ENCODE results near the gene ZNF555.

ZNF555 gene

GRCh38 chr19:2837430-2837829, 3.8 kb upstream of the ZNF555 start:
- H3K4me3 ChIP-seq (ENCODE audit: low read depth in 1 of 2, low read length in 2 of 2), result no peak overlapping the region
- TF ChIP-seq, protein P1, sequence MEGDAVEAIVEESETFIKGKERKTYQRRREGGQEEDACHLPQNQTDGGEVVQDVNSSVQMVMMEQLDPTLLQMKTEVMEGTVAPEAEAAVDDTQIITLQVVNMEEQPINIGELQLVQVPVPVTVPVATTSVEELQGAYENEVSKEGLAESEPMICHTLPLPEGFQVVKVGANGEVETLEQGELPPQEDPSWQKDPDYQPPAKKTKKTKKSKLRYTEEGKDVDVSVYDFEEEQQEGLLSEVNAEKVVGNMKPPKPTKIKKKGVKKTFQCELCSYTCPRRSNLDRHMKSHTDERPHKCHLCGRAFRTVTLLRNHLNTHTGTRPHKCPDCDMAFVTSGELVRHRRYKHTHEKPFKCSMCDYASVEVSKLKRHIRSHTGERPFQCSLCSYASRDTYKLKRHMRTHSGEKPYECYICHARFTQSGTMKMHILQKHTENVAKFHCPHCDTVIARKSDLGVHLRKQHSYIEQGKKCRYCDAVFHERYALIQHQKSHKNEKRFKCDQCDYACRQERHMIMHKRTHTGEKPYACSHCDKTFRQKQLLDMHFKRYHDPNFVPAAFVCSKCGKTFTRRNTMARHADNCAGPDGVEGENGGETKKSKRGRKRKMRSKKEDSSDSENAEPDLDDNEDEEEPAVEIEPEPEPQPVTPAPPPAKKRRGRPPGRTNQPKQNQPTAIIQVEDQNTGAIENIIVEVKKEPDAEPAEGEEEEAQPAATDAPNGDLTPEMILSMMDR (IDR thresholded peaks at IDR 0.05; ENCODE audit: borderline replicate concordance, extremely low read depth, low read length, poor library complexity, severe bottlenecking), result no peak
- TF ChIP-seq EZH2 (IDR thresholded peaks at IDR 0.05; ENCODE audit: borderline replicate concordance, low read depth, low read length, severe bottlenecking), result no peak
- no peak overlapping the region for H3K27ac ChIP-seq (ENCODE audit: low read length)
- DNase-seq (no peak), ATAC-seq (ENCODE audit: insufficient read depth, low read depth) (no peak)
- peaks cover 7% of the 10 kb centered on the region for H4K20me1 ChIP-seq (ENCODE audit: insufficient read depth, low read length)
- peaks cover 9% of the 10 kb centered on the region for H3K79me2 ChIP-seq (ENCODE audit: insufficient read depth, low read length)
- peaks cover 15% of the 10 kb centered on the region for H3K4me1 ChIP-seq (ENCODE audit: insufficient read depth, low read length)
- H3K4me2 ChIP-seq (ENCODE audit: insufficient read depth, low read length), result no peak overlapping the region
- H2AFZ ChIP-seq (ENCODE audit: low read depth, low read length), result no peak overlapping the region
- H3K36me3 ChIP-seq (ENCODE audit: insufficient read depth, low read length), result peaks cover 26% of the 10 kb centered on the region
- H3K9me3 ChIP-seq (ENCODE audit: insufficient read depth, low read length, severe bottlenecking), result peaks cover 41% of the 10 kb centered on the region
- no peaks in the 10 kb centered on the region for H3K27me3 ChIP-seq (ENCODE audit: insufficient read depth, low read length, poor library complexity)
- H3K9ac ChIP-seq (ENCODE audit: low read depth, low read length), result no peak overlapping the region

GRCh38 chr19:2841855-2842574, 740 bp downstream of the ZNF555 start:
- Histone ChIP-seq H3K36me3 (ENCODE audit: insufficient read depth, low read length) (peaks cover 12% of the 10 kb centered on the region), H3K4me1 (ENCODE audit: insufficient read depth, low read length) (peaks cover 29% of the 10 kb centered on the region), H3K4me3 (ENCODE audit: low read depth in 1 of 2, low read length in 2 of 2) (peak overlapping the region; percentile 86 to 100), H3K4me2 (ENCODE audit: insufficient read depth, low read length) (peak overlapping the region; percentile 96), H3K9me3 (ENCODE audit: insufficient read depth, low read length, severe bottlenecking) (no peaks in the 10 kb centered on the region), H3K79me2 (ENCODE audit: insufficient read depth, low read length) (peaks cover 54% of the 10 kb centered on the region), H3K27me3 (ENCODE audit: insufficient read depth, low read length, poor library complexity) (no peaks in the 10 kb centered on the region), H2AFZ (ENCODE audit: low read depth, low read length) (peak overlapping the region; percentile 92), H3K9ac (ENCODE audit: low read depth, low read length) (peak overlapping the region; percentile 100), H4K20me1 (ENCODE audit: insufficient read depth, low read length) (peaks cover 15% of the 10 kb centered on the region), H3K27ac (ENCODE audit: low read length) (peak overlapping the region; percentile 78)
- DNase-seq, result no peak
- no peak for ATAC-seq (ENCODE audit: insufficient read depth, low read depth)
- TF ChIP-seq, protein P1 (IDR thresholded peaks at IDR 0.05; ENCODE audit: borderline replicate concordance, extremely low read depth, low read length, poor library complexity, severe bottlenecking), result no peak
- no peak for TF ChIP-seq EZH2 (IDR thresholded peaks at IDR 0.05; ENCODE audit: borderline replicate concordance, low read depth, low read length, severe bottlenecking)

DNA sequence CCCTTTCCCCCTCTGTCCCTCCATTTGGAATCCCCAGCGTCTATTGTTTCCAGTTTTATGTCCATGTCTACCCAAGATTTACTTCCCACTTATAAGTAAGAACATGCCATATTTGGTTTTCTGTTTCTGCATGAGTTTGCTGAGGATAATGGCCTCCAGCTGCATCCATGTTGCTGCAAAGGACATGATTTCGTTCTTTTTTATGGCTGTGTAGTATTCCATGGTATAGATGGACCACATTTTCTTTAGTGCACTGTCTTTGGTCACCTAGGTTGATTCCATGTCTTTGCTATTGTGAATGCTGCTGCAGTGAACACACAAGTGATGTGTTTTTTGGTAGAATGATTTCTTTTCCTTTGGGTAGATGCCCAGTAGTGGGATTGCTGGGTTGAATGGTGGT, 3.8 kb downstream of the ZNF555 start:
- DNase-seq, result no peak
- peaks cover 18% of the 10 kb centered on the region for H3K36me3 ChIP-seq (ENCODE audit: insufficient read depth, low read length)

More for the DNA sequence above, 3.8 kb downstream of the ZNF555 start:
- Histone ChIP-seq H3K9me3 (ENCODE audit: insufficient read depth, low read length, severe bottlenecking) (peaks cover under 1% of the 10 kb centered on the region), H3K4me2 (ENCODE audit: insufficient read depth, low read length) (no peak overlapping the region), H3K27ac (ENCODE audit: low read length) (no peak overlapping the region), H3K27me3 (ENCODE audit: insufficient read depth, low read length, poor library complexity) (no peaks in the 10 kb centered on the region), H2AFZ (ENCODE audit: low read depth, low read length) (no peak overlapping the region), H3K9ac (ENCODE audit: low read depth, low read length) (no peak overlapping the region), H4K20me1 (ENCODE audit: insufficient read depth, low read length) (peaks cover 15% of the 10 kb centered on the region), H3K4me3 (ENCODE audit: low read depth in 1 of 2, low read length in 2 of 2) (no peak overlapping the region), H3K79me2 (ENCODE audit: insufficient read depth, low read length) (peaks cover 74% of the 10 kb centered on the region), H3K4me1 (ENCODE audit: insufficient read depth, low read length) (peaks cover 29% of the 10 kb centered on the region)
- ATAC-seq (ENCODE audit: insufficient read depth, low read depth), result no peak
- TF ChIP-seq EZH2 (IDR thresholded peaks at IDR 0.05; ENCODE audit: borderline replicate concordance, low read depth, low read length, severe bottlenecking), result no peak
- TF ChIP-seq, protein P1 (IDR thresholded peaks at IDR 0.05; ENCODE audit: borderline replicate concordance, extremely low read depth, low read length, poor library complexity, severe bottlenecking), result no peak

Data from DND-41 (cell line).